Measurements from ENCODE around the gene HDAC4.
"Not testable (repeated sequence)": the region's sequence is repeated elsewhere in the genome, so short reads cannot be mapped to it uniquely, and the experiment has no call there.

The HDAC4 gene

DNA sequence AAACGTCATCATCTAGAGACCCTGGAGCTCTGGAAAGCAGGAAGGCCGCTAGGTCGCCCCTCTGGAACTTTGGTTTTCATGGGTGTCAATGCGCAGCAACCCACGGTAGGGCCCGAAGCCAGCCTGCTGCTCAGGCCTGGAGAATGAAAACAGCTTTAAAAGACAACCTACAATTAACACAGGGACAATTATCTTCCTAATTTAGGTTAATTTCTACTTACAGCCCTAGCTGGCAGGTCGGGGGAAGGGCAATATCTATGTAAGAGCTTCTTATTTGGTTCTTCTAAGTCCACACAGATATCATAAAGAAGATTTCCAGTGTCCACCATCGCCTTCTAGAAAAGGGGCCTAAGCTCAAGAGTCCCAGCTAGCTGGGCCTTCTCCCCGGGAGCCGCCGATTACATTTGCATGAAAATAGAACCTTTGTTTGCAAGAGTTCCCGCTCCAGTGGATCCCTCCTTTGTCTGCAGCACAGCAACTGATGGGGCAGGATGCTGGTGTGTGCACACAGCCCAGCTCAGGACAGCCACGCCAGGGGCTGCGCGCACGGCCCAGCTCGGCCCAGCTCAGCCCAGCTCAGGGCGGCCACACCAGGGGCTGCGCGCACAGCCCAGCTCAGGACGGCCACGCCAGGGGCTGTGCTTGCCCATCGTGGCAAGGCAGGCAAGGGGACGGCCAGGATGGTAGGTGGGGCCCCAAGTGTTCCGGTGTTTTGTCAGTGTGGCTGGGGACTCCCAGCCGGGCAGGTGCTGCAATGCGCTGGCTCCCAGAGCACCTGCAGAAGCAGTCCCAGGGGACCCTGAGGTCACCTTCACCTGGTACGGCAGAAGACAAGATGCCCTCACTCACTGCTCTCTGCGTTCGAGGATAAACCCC lies 109.1 kb downstream of the HDAC4 start:
- peak; percentile 23 for DNase-seq

DNA sequence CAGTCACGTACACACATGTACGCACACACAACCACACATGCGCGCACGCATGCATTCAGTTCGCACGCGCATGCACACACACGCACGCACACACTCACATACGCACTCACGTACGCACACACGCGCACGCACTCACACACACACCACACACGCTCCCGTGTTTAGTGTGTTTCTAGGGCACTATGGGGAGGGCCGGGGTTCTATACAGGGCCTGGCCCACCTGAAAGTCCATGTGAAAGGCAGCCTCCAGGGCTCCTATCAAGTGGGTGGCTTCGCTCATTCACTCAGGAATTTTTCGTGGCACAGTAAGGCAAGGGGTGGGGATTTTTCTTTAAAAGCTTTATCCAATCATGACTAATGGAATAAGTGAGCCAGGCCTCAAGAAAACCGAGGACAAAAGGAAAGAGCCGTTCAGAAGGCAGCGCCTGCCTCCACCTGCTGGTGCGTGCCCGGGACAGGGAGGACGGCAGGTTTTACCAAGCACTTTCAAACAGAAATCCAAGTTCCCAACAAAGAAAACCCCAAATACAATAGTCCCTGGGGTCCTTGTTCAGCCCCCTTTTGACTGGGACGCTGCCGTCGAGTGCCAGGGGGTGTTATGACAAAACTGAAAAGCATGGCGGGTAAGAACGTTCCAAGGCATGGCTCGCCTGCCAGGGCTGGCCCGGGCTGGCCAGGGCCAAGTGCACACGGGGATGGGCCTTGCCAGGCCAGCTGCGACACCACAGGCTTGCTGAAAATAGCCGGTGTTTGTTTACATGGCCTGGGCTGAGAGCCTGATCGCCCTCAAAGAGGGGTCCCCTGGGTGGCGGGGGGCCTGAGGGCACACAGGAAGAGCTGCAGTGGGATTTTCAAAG lies 110.0 kb downstream of the HDAC4 start:
- peak; percentile 68 for DNase-seq

DNA sequence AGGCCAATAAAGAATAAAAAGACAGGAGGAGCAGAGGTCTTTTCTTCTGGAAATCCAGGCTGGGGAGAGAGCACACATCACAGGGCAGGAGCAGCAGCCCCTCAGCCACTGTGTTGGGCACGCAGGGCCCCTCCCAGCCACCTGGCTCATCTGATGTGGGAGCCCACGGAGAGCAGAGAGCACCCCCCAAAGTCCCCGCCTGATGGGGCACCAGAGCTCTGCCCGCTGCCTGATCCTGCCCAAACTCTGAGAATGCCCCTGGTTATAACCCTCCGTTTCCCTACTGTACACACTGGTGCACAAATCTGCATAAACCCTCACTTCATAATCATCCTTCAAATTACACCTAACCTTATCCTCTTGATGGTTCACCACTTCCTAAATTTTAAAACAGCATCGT lies 111.3 kb downstream of the HDAC4 start:
- no peak for DNase-seq

DNA sequence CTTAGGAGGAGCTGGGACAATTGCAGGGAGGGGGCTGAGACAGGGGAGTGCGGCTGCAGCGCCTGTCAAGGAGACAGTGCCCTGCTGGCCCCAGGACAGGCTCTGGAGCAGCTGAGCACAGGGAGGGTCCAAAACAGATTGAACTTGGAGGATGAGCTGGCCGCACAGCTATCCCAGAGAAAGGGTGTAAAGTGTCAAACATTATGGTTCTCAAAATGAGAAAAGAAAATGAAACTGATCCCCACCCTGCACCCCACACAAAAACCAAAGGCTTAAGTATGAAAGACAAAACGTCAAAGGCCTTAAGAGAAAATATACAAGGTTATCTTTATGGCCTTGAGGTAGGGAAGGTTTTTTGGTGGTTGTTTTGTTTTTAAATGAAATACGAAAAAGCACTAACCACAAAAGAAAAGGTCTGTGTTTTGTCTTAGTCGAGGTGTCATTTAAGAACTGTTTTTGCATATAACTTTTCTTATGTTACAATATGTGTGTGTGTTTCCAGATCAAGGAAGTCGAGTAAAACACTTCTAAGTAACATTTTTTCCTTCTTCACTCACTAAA lies 111.8 kb downstream of the HDAC4 start:
- no peak for DNase-seq

- no peak for DNase-seq
These were observed 112.6 kb downstream of the HDAC4 start for GRCh38 chr2:239288237-239288636.

DNA sequence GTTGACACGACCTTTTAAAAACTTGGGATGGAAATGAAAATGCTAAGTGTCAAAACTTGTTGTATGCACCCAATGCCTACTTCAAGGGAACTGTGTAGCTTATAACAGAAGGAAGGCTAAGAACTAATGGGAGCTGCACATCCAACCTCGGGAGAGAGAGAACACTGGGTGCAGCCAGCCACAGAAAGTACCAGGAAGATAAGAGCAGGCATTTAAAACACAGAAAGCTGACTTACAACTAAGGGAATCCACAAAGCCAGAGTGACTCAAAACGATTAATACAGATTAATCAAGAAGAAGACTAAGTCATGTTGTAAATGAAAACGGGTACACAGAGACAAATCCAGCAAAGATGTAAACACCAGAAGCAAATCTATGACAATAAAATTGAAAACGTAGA lies 113.4 kb downstream of the HDAC4 start:
- no peak for DNase-seq

- DNase-seq: no peak
These were observed 113.9 kb downstream of the HDAC4 start for GRCh38 chr2:239286901-239287300.

GRCh38 chr2:239285932-239286230 lies 114.9 kb downstream of the HDAC4 start:
- no peak for DNase-seq

- no peak for DNase-seq
These were observed 115.5 kb downstream of the HDAC4 start for GRCh38 chr2:239285071-239285931.

- DNase-seq: no peak
These were observed 116.6 kb downstream of the HDAC4 start for GRCh38 chr2:239283961-239284795.

DNA sequence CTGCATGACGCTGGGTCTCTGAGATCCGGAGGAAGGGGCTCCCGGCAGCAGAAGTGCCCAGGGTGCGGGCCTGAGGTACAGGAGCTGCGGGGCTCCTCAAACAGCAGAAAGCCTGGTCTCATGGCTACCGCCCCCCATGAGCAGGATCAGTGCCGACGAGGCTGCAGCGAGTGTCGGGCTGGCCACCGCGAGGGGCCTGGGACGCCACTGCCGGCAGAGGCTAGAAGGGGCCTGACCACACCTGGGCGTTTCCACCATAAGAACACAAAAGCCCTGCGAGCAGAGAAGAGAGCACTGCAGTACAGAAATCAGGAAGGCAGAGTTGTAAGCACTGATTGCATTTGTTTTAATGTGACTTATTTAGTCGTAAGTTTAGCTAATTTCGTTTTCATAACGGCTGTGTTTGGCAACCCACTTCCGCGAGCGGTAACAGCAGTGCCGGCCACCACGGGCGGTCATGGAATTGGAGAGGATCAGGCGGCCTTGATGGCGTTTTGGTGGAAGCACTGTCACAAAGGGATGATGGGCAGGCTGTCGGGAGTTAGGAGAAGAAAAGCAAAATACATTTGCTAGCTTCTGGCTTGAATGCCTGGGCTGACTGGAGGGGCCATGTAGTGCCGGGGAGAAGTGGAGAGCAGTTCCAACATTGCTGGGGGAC lies 117.4 kb downstream of the HDAC4 start:
- no peak for DNase-seq

DNA sequence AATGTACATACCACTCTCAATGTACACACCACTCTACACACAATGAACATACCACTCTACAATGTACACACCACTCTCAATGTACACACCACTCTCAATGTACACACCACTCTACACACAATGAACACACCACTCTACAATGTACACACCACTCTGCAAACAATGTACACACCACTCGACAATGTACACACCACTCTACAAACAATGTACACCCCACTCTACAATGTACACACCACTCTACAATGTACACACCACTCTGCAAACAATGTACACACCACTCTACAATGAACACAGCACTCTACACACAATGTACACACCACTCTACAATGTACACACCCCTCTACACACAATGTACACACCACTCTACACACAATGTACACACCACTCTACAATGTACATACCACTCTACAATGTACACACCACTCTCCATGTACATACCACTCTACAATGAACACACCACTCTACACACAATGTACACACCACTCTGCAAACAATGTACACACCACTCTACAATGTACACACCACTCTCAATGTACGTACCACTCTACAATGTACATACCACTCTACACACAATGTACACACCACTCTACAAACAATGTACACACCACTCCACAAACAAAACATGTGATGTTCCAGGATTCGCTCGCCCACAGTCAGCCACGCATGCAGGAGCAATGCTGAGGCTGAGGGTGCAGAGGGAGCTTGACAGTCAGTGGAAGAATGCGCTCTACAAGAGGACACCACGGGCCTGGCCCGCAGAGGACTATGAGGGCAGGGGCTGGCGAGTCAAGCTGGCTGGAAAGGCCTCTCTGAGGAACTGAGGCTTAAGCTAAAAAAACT lies 118.2 kb downstream of the HDAC4 start:
- no peak for DNase-seq

DNA sequence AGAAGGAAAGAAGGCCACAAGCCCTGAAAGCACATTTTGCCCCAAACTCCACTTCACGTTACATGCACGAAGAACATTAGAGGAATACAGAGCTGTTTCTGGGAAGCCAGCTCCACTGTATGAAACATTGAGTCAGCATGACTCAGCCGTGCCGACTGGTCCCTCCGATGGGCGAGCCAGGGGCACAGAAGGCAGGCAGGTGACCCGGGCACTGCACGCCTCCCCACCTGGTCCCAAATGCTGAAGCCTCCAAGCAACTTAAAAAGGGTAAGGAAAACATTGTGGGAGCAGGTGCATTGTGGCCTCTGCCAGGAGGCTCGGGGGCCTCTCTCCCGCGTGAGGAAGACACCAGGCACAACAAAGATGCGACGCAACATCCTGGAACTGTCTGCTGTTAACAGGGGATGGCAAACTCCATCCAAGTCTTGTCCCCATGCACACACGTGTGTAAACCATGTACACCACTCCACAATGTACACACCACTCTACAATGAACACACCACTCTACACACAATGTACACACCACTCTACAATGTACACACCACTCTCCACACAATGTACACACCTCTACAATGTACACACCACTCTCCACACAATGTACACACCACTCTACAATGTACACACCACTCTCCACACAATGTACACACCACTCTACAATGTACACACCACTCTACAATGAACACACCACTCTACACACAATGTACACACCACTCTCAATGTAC lies 120.4 kb downstream of the HDAC4 start:
- DNase-seq: not testable (repeated sequence)

DNA sequence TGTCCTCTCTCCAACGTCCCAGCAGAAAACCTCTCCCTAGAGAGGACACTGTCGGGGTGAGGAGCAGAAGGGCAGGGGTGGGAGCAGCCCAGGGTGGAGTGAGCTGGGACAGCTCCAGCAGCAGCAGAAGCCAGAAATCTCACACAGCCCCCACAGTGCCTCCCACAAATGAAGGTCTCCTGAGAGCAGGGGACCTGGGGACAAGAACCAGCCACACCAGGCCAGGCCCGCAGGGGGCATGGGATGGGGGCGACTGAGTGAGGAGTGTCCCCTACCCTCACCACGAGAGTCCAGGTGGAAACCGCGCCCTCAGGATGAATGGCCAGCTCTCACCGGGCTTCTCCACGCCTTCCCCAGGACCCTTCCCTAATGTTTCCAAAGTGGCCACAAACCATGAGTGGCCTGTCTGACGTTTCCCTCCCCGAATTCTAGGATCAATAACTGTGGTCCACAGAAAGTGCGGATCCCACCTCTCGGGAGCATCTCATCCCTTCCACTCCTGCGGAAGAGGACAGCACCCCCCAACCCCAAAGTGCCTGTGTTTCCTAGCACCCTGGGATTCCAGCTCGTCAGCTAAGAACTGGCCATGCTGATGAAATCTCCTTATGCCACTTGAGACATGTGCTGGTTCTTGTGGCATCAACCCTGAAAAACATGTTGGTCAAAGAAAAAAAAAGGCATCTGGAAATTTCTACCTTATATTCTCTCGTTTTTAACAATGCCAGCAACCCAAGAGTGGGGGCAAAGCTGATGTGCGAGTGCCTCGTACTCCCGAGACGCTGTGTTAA lies 121.1 kb downstream of the HDAC4 start:
- DNase-seq: no peak

- no peak for DNase-seq
These were observed 121.9 kb downstream of the HDAC4 start for GRCh38 chr2:239278941-239279365.

DNA sequence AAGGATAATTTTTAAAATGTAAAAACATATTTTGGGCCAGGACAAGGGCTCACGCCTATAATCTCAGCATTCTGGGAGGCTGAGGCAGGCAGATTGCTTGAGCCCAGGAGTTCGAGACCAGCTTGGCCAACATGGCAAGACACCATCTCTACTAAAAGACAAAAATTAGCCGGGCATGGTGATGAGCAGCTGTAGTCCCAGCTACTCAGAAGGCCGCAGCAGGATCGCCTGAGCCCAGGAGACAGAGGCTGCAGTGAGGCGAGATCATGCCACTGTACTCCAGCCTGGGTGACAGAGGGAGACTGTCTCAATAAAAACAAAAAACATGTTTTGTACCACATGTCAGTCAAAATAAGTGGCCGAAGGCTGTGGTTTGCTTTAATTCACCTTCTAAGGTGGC lies 122.5 kb downstream of the HDAC4 start:
- no peak for DNase-seq

DNA sequence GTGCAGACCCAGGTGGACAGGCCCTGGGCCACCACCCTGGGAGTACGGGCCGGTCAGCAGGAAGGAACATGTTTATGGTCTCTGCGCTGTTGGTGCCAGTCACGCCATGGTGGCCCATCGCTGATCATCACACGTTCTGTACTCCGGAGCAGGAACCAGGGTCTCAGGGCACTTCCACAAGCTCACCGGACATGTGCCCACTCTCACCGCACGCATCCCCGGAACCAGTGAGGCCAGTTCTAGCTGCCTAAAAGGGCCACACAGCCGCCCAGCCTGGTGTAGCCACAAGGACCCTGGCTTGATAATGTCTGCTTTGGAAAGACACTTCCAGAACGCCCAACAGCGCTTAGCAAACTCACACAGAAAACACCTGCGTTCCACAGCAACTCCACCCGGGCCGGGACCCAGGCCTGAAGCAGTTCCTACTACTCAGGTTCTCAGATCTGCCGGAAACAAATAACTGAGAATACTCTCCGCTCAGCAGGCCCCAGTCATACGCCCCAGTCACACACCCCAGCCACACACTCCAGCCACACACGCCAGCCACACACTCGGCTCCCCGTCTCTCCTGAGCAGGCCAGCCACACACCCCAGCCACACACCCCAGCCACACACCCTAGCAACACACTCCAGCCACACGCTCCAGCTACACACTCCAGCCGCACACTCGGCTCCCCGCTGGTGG lies 123.3 kb downstream of the HDAC4 start:
- DNase-seq: no peak

- DNase-seq: no peak
These were observed 124.0 kb downstream of the HDAC4 start for GRCh38 chr2:239276851-239277250.

Data from DMS79 treated with DMSO at 0.1 percent for 48 hours (cell line).